Trophoblast cell (in vitro differentiated cells and primary cell): ENCODE data around the gene OBSL1.

Experiments
- DNase-seq, 2 donors: peaks; one replicate each; pipeline ENCODE4 v3.0.0-alpha.2; 2016
- H2AFZ ChIP-seq: 2 replicates; pipeline ENCODE4 v1.6.1; 2013; ENCODE audit warnings: low read length, moderate library complexity, mild to moderate bottlenecking; ENCODE audit not compliant: insufficient read depth, poor library complexity
- H2AK5ac ChIP-seq: 2 replicates; pipeline ENCODE4 v1.6.1; 2013; ENCODE audit warnings: mild to moderate bottlenecking, low read length
- H2BK120ac ChIP-seq: 2 replicates; pipeline ENCODE4 v1.6.1; 2013; ENCODE audit warnings: low read length, mild to moderate bottlenecking, moderate library complexity; ENCODE audit not compliant: insufficient read depth, poor library complexity
- H2BK12ac ChIP-seq: 2 replicates; pipeline ENCODE4 v1.6.1; 2013; ENCODE audit warnings: mild to moderate bottlenecking, low read length, moderate library complexity
- H2BK5ac ChIP-seq: 2 replicates; pipeline ENCODE4 v1.6.1; 2013; ENCODE audit warnings: low read length, low read depth, moderate library complexity, mild to moderate bottlenecking; ENCODE audit not compliant: poor library complexity
- H3K14ac ChIP-seq: 2 replicates; pipeline ENCODE4 v1.6.1; 2013; ENCODE audit warnings: mild to moderate bottlenecking, low read length
- H3K18ac ChIP-seq: 2 replicates; pipeline ENCODE4 v1.6.1; 2013; ENCODE audit warnings: mild to moderate bottlenecking, low read length
- H3K23ac ChIP-seq: 2 replicates; pipeline ENCODE4 v1.6.1; 2013; ENCODE audit warnings: low read length
- H3K27ac ChIP-seq: 2 replicates; pipeline ENCODE4 v1.5.1; 2013; ENCODE audit warnings: low read depth, mild to moderate bottlenecking, inconsistent platforms, low read length, moderate library complexity
- H3K27me3 ChIP-seq: 2 replicates; pipeline ENCODE4 v1.6.1; 2013; ENCODE audit warnings: inconsistent platforms, mild to moderate bottlenecking, low read length, moderate library complexity; ENCODE audit not compliant: insufficient read depth
- H3K36me3 ChIP-seq, 2 experiments: 1 replicate in 1 of 2; 2 replicates in 1 of 2; pipeline ENCODE4 v1.6.1; 2013; ENCODE audit warnings: low read length in 2 of 2, mild to moderate bottlenecking in 2 of 2, moderate library complexity in 1 of 2; ENCODE audit not compliant: insufficient read depth in 2 of 2, control insufficient read depth in 1 of 2
- H3K4ac ChIP-seq: 2 replicates; pipeline ENCODE4 v1.6.1; 2013; ENCODE audit warnings: low read depth, mild to moderate bottlenecking, low read length, moderate library complexity
- H3K4me1 ChIP-seq, 2 experiments: 1 replicate in 1 of 2; 2 replicates in 1 of 2; pipeline ENCODE4 v1.6.1; 2013; ENCODE audit warnings: low read length in 2 of 2, mild to moderate bottlenecking in 2 of 2, moderate library complexity in 1 of 2; ENCODE audit not compliant: insufficient read depth in 2 of 2, control insufficient read depth in 1 of 2
- H3K4me2 ChIP-seq: 2 replicates; pipeline ENCODE4 v1.6.1; 2013; ENCODE audit warnings: inconsistent platforms, mild to moderate bottlenecking, low read length, moderate library complexity
- H3K4me3 ChIP-seq: 2 replicates; pipeline ENCODE4 v1.5.1; 2013; ENCODE audit warnings: mild to moderate bottlenecking, low read depth, low read length, inconsistent platforms
- H3K79me1 ChIP-seq: one replicate; pipeline ENCODE4 v1.6.1; 2013; ENCODE audit warnings: low read length
- H3K79me2 ChIP-seq: 2 replicates; pipeline ENCODE4 v1.6.1; 2013; ENCODE audit warnings: low read length, mild to moderate bottlenecking; ENCODE audit not compliant: control insufficient read depth, insufficient read depth, poor library complexity
- H3K9ac ChIP-seq: 2 replicates; pipeline ENCODE4 v1.6.1; 2013; ENCODE audit warnings: mild to moderate bottlenecking, low read length
- H3K9me3 ChIP-seq: 2 replicates; pipeline ENCODE4 v1.6.1; 2013; ENCODE audit warnings: low read depth, mild to moderate bottlenecking, control low read depth, inconsistent platforms, low read length; ENCODE audit not compliant: insufficient read depth
- H4K12ac ChIP-seq: 2 replicates; pipeline ENCODE4 v1.6.1; 2013; ENCODE audit warnings: low read depth, mild to moderate bottlenecking, low read length, moderate library complexity
- H4K8ac ChIP-seq: 2 replicates; pipeline ENCODE4 v1.6.1; 2013; ENCODE audit warnings: low read depth, mild to moderate bottlenecking, low read length, moderate library complexity
- H4K91ac ChIP-seq: one replicate; pipeline ENCODE4 v1.6.1; 2013; ENCODE audit warnings: low read depth, mild to moderate bottlenecking, low read length, moderate library complexity
- WGBS: extraction: QIAGEN DNeasy Blood & Tissue Kit; methylation state at CpG from one replicate; pipeline ENCODE4 v1.1.7; 2013; ENCODE audit warnings: missing lambda C conversion rate; ENCODE audit not compliant: insufficient read length, insufficient coverage; ENCODE audit errors: extremely low coverage; 5-methylcytosine and 5-hydroxymethylcytosine counted together

Gene OBSL1

GRCh38 chr2:219517954-219518778 is 53.2 kb downstream of the OBSL1 start:
- Histone ChIP-seq H2AFZ (no peak overlapping the region), H3K4me3 (no peak overlapping the region), H2AK5ac (no peak overlapping the region), H3K4me2 (no peak overlapping the region), H2BK12ac (no peak overlapping the region), H3K9me3 (peaks cover 6% of the 10 kb centered on the region), H3K14ac (no peak overlapping the region), H3K18ac (no peak overlapping the region), H3K4ac (no peak overlapping the region), H4K8ac (no peak overlapping the region), H2BK120ac (no peak overlapping the region), H3K79me2 (no peaks in the 10 kb centered on the region), H4K12ac (no peak overlapping the region), H3K9ac (no peak overlapping the region), H3K36me3 (no peaks in the 10 kb centered on the region), H3K4me1 (peaks cover 0 to 2% of the 10 kb centered on the region in 2 experiments), H3K79me1 (no peaks in the 10 kb centered on the region), H3K23ac (no peak overlapping the region), H4K91ac (no peak overlapping the region), H3K27me3 (peaks cover 35% of the 10 kb centered on the region), H2BK5ac (no peak overlapping the region), H3K27ac (no peak overlapping the region)
- no peak for DNase-seq
- no CpG with 5 or more reads among the region's 10 CpGs for WGBS

- H3K27me3 ChIP-seq: peaks cover 29% of the 10 kb centered on the region
- H3K4me2 ChIP-seq: no peak overlapping the region
- H3K27ac ChIP-seq: no peak overlapping the region
- no peak overlapping the region for H2BK12ac ChIP-seq
- H3K4me1 ChIP-seq: peaks cover 0 to 2% of the 10 kb centered on the region in 2 experiments
- H3K9me3 ChIP-seq: peaks cover 7% of the 10 kb centered on the region
- no peaks in the 10 kb centered on the region for H3K79me1 ChIP-seq
- H2BK5ac ChIP-seq: no peak overlapping the region
- H3K4me3 ChIP-seq: no peak overlapping the region
- no peak overlapping the region for H3K18ac ChIP-seq
- H3K23ac ChIP-seq: no peak overlapping the region
- H3K79me2 ChIP-seq: no peaks in the 10 kb centered on the region
- no peak for DNase-seq
- no peak overlapping the region for H4K91ac ChIP-seq
- H2AFZ ChIP-seq: no peak overlapping the region
- H2AK5ac ChIP-seq: no peak overlapping the region
- no peak overlapping the region for H4K8ac ChIP-seq
- no CpG with 5 or more reads among the region's 7 CpGs for WGBS
- no peak overlapping the region for H3K4ac ChIP-seq
- no peak overlapping the region for H3K9ac ChIP-seq
- no peak overlapping the region for H3K14ac ChIP-seq
- H4K12ac ChIP-seq: no peak overlapping the region
- H2BK120ac ChIP-seq: no peak overlapping the region
- no peaks in the 10 kb centered on the region for H3K36me3 ChIP-seq
These were observed 54.5 kb downstream of the OBSL1 start for GRCh38 chr2:219516888-219517287.

- whole genome bisulfite sequencing: no CpG with 5 or more reads among the region's 17 CpGs
- Histone ChIP-seq H3K4ac (no peak overlapping the region), H4K91ac (no peak overlapping the region), H3K4me3 (no peak overlapping the region), H2BK5ac (no peak overlapping the region), H3K4me1 (no peaks in the 10 kb centered on the region), H3K79me2 (no peaks in the 10 kb centered on the region), H4K8ac (no peak overlapping the region), H3K18ac (no peak overlapping the region), H3K79me1 (no peaks in the 10 kb centered on the region), H2BK12ac (no peak overlapping the region), H3K9ac (no peak overlapping the region), H3K27ac (no peak overlapping the region), H4K12ac (no peak overlapping the region), H3K36me3 (no peaks in the 10 kb centered on the region), H3K9me3 (peaks cover 11% of the 10 kb centered on the region), H3K4me2 (no peak overlapping the region), H2AK5ac (no peak overlapping the region), H3K27me3 (peaks cover 27% of the 10 kb centered on the region), H2AFZ (no peak overlapping the region), H2BK120ac (no peak overlapping the region), H3K14ac (no peak overlapping the region), H3K23ac (no peak overlapping the region)
- DNase-seq: no peak
These were observed 55.3 kb downstream of the OBSL1 start for GRCh38 chr2:219515874-219516629.

- Histone ChIP-seq H2BK5ac (no peak overlapping the region), H3K9ac (no peak overlapping the region), H2AK5ac (no peak overlapping the region), H3K4me2 (no peak overlapping the region), H3K4ac (no peak overlapping the region), H2BK12ac (no peak overlapping the region), H3K79me2 (no peaks in the 10 kb centered on the region), H2BK120ac (no peak overlapping the region), H4K91ac (no peak overlapping the region), H4K8ac (no peak overlapping the region), H3K4me1 (peaks cover 0 to 6% of the 10 kb centered on the region in 2 experiments), H3K4me3 (no peak overlapping the region), H3K9me3 (peaks cover 11% of the 10 kb centered on the region), H3K36me3 (no peaks in the 10 kb centered on the region), H3K23ac (no peak overlapping the region), H3K14ac (no peak overlapping the region), H2AFZ (no peak overlapping the region), H3K79me1 (no peaks in the 10 kb centered on the region), H3K18ac (no peak overlapping the region), H4K12ac (no peak overlapping the region), H3K27ac (no peak overlapping the region), H3K27me3 (peaks cover 27% of the 10 kb centered on the region)
- DNase-seq: no peak
- no CpG with 5 or more reads among the region's 21 CpGs for WGBS
These were observed 56.5 kb downstream of the OBSL1 start for GRCh38 chr2:219514836-219515235.
